Measurements from ENCODE around the gene AGK.

DNA sequence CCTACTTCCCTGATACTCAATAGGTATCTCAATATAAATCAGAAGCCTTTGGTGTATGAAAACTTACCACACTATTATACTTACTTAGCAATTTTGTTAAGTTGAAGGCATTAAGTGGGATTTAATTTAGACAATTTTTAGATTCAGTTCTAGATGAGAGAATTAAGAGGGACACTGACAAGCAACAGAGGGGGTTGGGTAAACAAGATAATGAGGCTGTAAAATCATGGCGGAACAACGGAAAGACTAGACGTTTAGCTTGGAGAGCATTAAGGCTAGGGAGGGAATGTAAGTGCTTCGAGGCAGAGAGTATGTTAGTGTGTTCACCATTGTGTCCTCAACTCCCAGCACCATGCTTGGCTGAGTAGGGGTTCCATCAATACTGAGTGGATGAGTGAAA is 79.4 kb downstream of the AGK start:
- TF ChIP-seq EP300 (IDR thresholded peaks at IDR 0.05) (no peak), POLR2AphosphoS5 (IDR thresholded peaks at IDR 0.05) (no peak), POLR2A (IDR thresholded peaks at IDR 0.05) (no peak)
- TF ChIP-seq, protein P1, sequence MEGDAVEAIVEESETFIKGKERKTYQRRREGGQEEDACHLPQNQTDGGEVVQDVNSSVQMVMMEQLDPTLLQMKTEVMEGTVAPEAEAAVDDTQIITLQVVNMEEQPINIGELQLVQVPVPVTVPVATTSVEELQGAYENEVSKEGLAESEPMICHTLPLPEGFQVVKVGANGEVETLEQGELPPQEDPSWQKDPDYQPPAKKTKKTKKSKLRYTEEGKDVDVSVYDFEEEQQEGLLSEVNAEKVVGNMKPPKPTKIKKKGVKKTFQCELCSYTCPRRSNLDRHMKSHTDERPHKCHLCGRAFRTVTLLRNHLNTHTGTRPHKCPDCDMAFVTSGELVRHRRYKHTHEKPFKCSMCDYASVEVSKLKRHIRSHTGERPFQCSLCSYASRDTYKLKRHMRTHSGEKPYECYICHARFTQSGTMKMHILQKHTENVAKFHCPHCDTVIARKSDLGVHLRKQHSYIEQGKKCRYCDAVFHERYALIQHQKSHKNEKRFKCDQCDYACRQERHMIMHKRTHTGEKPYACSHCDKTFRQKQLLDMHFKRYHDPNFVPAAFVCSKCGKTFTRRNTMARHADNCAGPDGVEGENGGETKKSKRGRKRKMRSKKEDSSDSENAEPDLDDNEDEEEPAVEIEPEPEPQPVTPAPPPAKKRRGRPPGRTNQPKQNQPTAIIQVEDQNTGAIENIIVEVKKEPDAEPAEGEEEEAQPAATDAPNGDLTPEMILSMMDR (IDR thresholded peaks at IDR 0.05): no peak

All from stomach (tissue), 4 donors.